NB4 (cell line): Measurements from ENCODE around the gene ADAM12.

Source experiments
- DNase-seq: peaks from one replicate; pipeline ENCODE4 v3.0.0; 2010; ENCODE audit warnings: low read depth
- H3K4me3 ChIP-seq: one replicate; pipeline ENCODE4 v1.5.1; 2011; ENCODE audit warnings: mild to moderate bottlenecking, low read depth, low read length, moderate library complexity
- MYC ChIP-seq: IDR thresholded peaks from 2 replicates; pipeline ENCODE4 v1.6.1; 2011; ENCODE audit warnings: low read depth, low read length
- POLR2A ChIP-seq: IDR thresholded peaks from 2 replicates; pipeline ENCODE4 v1.6.1; 2011; ENCODE audit warnings: mild to moderate bottlenecking; ENCODE audit not compliant: insufficient read length; ENCODE audit errors: extremely low read depth
- TF ChIP-seq, protein P1 (sequence below): IDR thresholded peaks from one replicate; pipeline ENCODE4 v1.5.1; 2012; ENCODE audit warnings: low read depth, low read length
- TF ChIP-seq, protein P2 (sequence below): IDR thresholded peaks from 2 replicates; pipeline ENCODE4 v1.6.1; 2011; ENCODE audit warnings: low read depth, low read length

ADAM12 gene

DNA sequence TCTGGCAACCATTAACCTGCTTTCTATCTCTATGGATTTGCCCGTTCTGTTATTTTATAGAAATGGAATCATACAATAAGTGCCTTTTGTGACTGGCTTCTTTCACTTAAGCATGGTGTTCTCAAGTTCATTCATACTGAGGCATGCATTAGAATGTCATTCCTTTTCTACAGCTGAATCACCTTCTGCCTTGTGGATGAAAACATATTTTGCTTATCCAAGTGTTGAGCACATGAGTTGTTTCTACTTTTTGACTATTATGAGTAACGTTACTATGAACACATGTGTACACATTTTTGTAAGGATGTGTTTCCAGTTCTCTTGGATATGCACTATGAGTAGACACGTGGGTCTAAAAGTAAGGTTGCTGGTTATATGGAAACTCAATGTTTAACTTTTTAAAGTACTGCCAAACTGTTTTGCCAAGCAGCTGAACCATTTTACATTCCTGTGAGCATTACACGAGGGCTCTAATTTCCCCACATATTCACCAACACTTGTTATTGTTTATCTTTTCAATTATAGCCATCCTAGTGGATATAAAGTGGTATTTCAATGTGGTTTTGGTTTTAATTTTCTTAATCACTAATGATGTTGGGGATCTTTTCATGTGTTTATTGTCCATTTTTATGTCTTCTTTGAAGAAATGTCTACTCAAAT, 250.6 kb downstream of the ADAM12 start:
- no peak overlapping the region for H3K4me3 ChIP-seq
- no peak for DNase-seq
- TF ChIP-seq MYC: no peak
- TF ChIP-seq, protein P1, sequence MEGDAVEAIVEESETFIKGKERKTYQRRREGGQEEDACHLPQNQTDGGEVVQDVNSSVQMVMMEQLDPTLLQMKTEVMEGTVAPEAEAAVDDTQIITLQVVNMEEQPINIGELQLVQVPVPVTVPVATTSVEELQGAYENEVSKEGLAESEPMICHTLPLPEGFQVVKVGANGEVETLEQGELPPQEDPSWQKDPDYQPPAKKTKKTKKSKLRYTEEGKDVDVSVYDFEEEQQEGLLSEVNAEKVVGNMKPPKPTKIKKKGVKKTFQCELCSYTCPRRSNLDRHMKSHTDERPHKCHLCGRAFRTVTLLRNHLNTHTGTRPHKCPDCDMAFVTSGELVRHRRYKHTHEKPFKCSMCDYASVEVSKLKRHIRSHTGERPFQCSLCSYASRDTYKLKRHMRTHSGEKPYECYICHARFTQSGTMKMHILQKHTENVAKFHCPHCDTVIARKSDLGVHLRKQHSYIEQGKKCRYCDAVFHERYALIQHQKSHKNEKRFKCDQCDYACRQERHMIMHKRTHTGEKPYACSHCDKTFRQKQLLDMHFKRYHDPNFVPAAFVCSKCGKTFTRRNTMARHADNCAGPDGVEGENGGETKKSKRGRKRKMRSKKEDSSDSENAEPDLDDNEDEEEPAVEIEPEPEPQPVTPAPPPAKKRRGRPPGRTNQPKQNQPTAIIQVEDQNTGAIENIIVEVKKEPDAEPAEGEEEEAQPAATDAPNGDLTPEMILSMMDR: no peak
- TF ChIP-seq, protein P2, sequence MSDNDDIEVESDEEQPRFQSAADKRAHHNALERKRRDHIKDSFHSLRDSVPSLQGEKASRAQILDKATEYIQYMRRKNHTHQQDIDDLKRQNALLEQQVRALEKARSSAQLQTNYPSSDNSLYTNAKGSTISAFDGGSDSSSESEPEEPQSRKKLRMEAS: no peak
- no peak for TF ChIP-seq POLR2A

DNA sequence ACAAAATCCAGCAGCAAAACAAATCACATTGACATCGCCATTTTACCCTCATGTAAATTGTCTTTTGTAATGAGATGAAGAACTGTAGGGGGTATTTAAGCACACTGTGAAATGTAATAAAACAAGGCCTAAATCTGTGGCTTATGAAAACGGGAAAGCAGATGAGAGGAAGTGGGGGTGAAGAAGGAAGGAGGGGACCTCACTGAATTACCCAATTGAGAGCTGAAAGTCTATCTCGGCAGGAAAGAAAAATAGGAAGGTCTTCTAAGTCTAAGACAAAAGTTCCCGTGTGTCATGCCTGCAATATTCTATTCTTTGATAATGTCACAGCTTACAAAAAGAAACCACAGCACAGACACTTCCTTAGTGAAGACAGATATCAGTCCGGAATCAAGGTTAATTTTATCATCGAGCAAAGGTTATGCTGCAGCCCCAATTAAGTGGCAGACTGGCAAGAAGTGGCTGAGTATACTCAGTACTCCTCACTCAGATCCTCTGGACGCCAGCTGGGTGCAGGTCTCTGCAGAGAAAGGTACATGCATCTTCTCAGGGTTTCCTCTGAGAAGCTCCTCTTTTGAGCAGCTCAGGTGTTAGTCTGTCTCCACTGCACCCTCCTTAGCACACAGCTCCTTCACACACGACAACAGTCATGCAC, 252.2 kb downstream of the ADAM12 start:
- DNase-seq: peak; percentile 9
- H3K4me3 ChIP-seq: no peak overlapping the region
- TF ChIP-seq, protein P1: no peak
- TF ChIP-seq MYC (no peak), POLR2A (no peak)
- TF ChIP-seq, protein P2: no peak

DNA sequence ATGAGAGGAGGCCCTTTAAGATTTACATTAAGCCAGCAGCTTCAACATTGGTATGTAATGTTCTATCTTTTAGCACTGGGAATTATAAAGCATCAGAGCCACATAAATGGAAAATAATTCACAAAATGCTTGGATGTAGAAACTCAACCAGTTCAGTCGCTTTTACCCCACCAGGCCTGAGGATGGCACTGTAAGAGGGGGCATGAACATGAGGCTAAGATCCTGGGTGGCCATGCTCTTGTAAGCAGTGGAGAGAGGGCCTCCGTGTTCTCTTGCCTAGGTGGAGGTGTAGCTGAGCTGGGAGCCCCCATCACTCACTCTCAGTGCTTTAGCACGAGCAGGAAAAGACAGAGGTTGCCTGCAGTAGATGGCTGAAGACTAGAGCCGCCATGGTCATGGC, 253.1 kb downstream of the ADAM12 start:
- H3K4me3 ChIP-seq: no peak overlapping the region
- DNase-seq: peak; percentile 13
- TF ChIP-seq, protein P1: no peak
- no peak for TF ChIP-seq MYC
- TF ChIP-seq, protein P2: no peak
- TF ChIP-seq POLR2A: no peak

DNA sequence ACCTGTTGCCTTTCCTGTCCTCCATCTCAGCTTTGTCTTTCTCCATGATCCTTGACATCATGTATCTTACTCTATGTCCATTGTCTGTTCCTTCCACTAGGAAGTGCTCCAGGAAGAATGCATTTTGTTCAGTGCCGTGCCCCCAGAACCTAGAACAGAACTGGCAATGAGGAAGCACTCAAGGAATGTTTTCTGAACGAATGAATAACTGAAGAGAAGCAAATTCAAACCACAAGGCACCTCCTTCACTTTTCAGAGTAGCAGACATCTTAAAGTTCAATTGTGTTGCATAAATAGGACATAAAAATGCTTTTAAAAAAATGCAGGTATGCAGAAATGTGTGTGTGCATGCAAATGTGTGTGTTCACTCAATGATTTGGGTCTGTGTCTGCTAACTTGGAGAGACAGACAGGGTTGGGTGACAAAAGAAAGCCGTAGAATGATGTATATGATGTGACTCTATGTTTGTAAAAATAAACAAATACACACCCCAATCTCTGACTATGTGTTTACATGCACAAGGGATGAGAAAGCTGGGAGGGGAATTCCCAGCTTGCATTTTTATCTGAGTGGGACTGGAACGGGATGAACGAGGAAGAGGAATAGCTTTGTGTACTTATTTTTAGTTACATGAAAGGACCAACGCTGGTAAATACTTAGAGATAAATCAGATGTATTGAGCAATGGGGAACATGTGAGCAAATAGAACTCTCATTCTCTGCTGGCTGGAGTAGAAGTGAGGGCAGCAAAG, 254.2 kb downstream of the ADAM12 start:
- no peak overlapping the region for H3K4me3 ChIP-seq
- no peak for DNase-seq
- TF ChIP-seq, protein P1: no peak
- TF ChIP-seq, protein P2: no peak
- TF ChIP-seq MYC (no peak), POLR2A (no peak)

DNA sequence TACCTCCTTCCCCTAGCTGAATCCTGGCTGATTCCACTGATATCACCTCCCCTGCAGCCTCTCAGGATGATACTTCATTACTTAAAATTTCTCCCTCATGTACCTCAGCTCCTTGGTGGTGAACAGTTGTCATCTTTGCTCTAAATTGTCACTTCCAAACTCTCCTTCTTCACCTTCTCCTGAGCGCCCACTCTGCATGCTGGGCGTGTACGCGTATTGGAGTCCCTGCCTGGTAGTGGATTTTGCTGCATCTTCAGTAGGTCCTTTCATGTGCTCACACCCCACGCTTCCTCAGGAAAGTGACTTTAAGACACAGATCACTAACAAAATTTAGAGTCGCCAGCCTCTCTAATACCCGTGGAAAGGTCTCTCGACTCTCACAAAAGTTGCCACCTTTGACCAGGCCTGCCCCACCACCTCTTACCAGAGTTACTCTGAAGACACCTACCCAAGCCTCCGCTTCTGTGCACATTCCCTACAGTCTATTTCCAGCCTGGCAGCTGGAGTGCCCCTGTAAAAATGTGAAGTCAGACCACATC, 255.1 kb downstream of the ADAM12 start:
- TF ChIP-seq, protein P2: no peak
- TF ChIP-seq, protein P1: no peak
- TF ChIP-seq MYC (no peak), POLR2A (no peak)
- DNase-seq: no peak
- H3K4me3 ChIP-seq: no peak overlapping the region
